ENCODE results near the gene BOC. TPM values are rescaled to one million over a fixed set of nuclear protein-coding genes. Genes with fewer than 3 reads are reported as not detected.
A peak's percentile ranks its signal among the peaks of the same experiment; 100 is the strongest.

The BOC gene
- total and polyA plus RNA-seq, 2 experiments from 2014 or later, result 2.1 to 4.1 TPM

- TF ChIP-seq, protein P1, sequence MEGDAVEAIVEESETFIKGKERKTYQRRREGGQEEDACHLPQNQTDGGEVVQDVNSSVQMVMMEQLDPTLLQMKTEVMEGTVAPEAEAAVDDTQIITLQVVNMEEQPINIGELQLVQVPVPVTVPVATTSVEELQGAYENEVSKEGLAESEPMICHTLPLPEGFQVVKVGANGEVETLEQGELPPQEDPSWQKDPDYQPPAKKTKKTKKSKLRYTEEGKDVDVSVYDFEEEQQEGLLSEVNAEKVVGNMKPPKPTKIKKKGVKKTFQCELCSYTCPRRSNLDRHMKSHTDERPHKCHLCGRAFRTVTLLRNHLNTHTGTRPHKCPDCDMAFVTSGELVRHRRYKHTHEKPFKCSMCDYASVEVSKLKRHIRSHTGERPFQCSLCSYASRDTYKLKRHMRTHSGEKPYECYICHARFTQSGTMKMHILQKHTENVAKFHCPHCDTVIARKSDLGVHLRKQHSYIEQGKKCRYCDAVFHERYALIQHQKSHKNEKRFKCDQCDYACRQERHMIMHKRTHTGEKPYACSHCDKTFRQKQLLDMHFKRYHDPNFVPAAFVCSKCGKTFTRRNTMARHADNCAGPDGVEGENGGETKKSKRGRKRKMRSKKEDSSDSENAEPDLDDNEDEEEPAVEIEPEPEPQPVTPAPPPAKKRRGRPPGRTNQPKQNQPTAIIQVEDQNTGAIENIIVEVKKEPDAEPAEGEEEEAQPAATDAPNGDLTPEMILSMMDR (conservative IDR thresholded peaks at IDR 0.05; ENCODE audit: low read depth in 2 of 2), result no peak
- no peak for TF ChIP-seq STAT1 (IDR thresholded peaks at IDR 0.05; ENCODE audit: unreplicated experiment)
- TF ChIP-seq CREB1 (CRISPR knock-in tag; IDR thresholded peaks at IDR 0.05; ENCODE audit: low read depth), result no peak
- TF ChIP-seq NANOG (IDR thresholded peaks at IDR 0.05; ENCODE audit: borderline replicate concordance), result no peak
- TF ChIP-seq, protein P2, sequence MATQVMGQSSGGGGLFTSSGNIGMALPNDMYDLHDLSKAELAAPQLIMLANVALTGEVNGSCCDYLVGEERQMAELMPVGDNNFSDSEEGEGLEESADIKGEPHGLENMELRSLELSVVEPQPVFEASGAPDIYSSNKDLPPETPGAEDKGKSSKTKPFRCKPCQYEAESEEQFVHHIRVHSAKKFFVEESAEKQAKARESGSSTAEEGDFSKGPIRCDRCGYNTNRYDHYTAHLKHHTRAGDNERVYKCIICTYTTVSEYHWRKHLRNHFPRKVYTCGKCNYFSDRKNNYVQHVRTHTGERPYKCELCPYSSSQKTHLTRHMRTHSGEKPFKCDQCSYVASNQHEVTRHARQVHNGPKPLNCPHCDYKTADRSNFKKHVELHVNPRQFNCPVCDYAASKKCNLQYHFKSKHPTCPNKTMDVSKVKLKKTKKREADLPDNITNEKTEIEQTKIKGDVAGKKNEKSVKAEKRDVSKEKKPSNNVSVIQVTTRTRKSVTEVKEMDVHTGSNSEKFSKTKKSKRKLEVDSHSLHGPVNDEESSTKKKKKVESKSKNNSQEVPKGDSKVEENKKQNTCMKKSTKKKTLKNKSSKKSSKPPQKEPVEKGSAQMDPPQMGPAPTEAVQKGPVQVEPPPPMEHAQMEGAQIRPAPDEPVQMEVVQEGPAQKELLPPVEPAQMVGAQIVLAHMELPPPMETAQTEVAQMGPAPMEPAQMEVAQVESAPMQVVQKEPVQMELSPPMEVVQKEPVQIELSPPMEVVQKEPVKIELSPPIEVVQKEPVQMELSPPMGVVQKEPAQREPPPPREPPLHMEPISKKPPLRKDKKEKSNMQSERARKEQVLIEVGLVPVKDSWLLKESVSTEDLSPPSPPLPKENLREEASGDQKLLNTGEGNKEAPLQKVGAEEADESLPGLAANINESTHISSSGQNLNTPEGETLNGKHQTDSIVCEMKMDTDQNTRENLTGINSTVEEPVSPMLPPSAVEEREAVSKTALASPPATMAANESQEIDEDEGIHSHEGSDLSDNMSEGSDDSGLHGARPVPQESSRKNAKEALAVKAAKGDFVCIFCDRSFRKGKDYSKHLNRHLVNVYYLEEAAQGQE (IDR thresholded peaks at IDR 0.05; ENCODE audit: unreplicated experiment), result no peak
- TF ChIP-seq POLR2AphosphoS5 (IDR thresholded peaks at IDR 0.05; ENCODE audit: low read depth), result no peak
Measured at GRCh38 chr3:113212844-113213375, 1.6 kb downstream of the BOC start (continued).

GRCh38 chr3:113213896-113214587 lies 2.7 kb downstream of the BOC start:
- TF ChIP-seq ZNF114 (CRISPR knock-in tag; IDR thresholded peaks at IDR 0.05) (no peak), JUNB (IDR thresholded peaks at IDR 0.05; ENCODE audit: unreplicated experiment) (no peak), ETS1 (IDR thresholded peaks at IDR 0.05) (no peak), EZH2phosphoT487 (IDR thresholded peaks at IDR 0.05; ENCODE audit: unreplicated experiment) (no peak)
- TF ChIP-seq, protein P1 (conservative IDR thresholded peaks at IDR 0.05; ENCODE audit: low read depth in 2 of 2), result peak in 1 of 2 experiments; percentile 32; a peak in 2 of 4 replicates
- H3K4me1 ChIP-seq (ENCODE audit: insufficient read depth), result peaks cover 34% of the 10 kb centered on the region
- DNase-seq (ENCODE audit: low spot score) (no peak), ATAC-seq (no peak)
- no peaks in the 10 kb centered on the region for H3K36me3 ChIP-seq (ENCODE audit: insufficient read depth)
- Mint-ChIP-seq H3K9me3 (0 out of 3 replicates have a peak, but pooled peaks cover 3% of the 10 kb centered on the region), H3K4me1 (peaks cover 51% of the 10 kb centered on the region), H3K27me3 (ENCODE audit: insufficient read depth, low read depth, poor library complexity) (peaks cover 18% of the 10 kb centered on the region), H3K27ac (no peak overlapping the region), H3K4me3 (peak overlapping the region; percentile 35; the same call in 1 of the 3 replicates), H3K36me3 (ENCODE audit: low read depth) (peaks cover 5% of the 10 kb centered on the region; the same call in 1 of the 3 replicates)
- H3K27ac ChIP-seq (ENCODE audit: low read depth), result no peak overlapping the region
- no peaks in the 10 kb centered on the region for H3K9me2 ChIP-seq (ENCODE audit: insufficient read depth)
- no peak overlapping the region for H3K4me3 ChIP-seq
- no peaks in the 10 kb centered on the region for H3F3A ChIP-seq (replicated peaks; ENCODE audit: low read depth)
- H4K20me1 ChIP-seq (replicated peaks; ENCODE audit: insufficient read depth), result no peaks in the 10 kb centered on the region; the same call in 1 of the 2 replicates
- H2AFZ ChIP-seq, result no peak overlapping the region
- H3K4me2 ChIP-seq, result no peak overlapping the region
- peaks cover 21% of the 10 kb centered on the region for H3K27me3 ChIP-seq (ENCODE audit: insufficient read depth)
- no peaks in the 10 kb centered on the region for H3K79me2 ChIP-seq (replicated peaks; ENCODE audit: insufficient read depth)
